ENCODE measurements around the gene IL17C.

IL17C gene

GRCh38 chr16:88634994-88635670, 3.2 kb upstream of the IL17C start:
- TF ChIP-seq EZH2phosphoT487 (IDR thresholded peaks at IDR 0.05; ENCODE audit: borderline replicate concordance, low read length) (no peak), CTCF (IDR thresholded peaks at IDR 0.05; ENCODE audit: low read depth, low read length, poor library complexity, severe bottlenecking) (peak; percentile 17)
- peak overlapping the region; percentile 71 for H3K4me3 ChIP-seq (ENCODE audit: low read length)

GRCh38 chr16:88635671-88636319, 2.6 kb upstream of the IL17C start:
- Histone ChIP-seq H3F3A (ENCODE audit: control insufficient read depth, insufficient read depth) (peaks cover 21% of the 10 kb centered on the region), H3K27me3 (ENCODE audit: control insufficient read depth, low read length) (peaks cover 31% of the 10 kb centered on the region), H3K4me3 (ENCODE audit: low read length) (peak overlapping the region; percentile 71), H3K27ac (ENCODE audit: low read depth, low read length) (no peak overlapping the region), H3K36me3 (ENCODE audit: control insufficient read depth, low read length) (peaks cover 23% of the 10 kb centered on the region), H3K4me1 (ENCODE audit: control insufficient read depth, low read length) (peaks cover 82% of the 10 kb centered on the region), H3K9me3 (ENCODE audit: control insufficient read depth, insufficient read depth, low read length) (0 out of 2 replicates have a peak, but pooled peaks cover 3% of the 10 kb centered on the region), H3K9me2 (replicated peaks; ENCODE audit: control insufficient read depth, low read length) (no peaks in the 10 kb centered on the region), H3K79me2 (ENCODE audit: control insufficient read depth, low read length) (no peaks in the 10 kb centered on the region), H3K4me2 (ENCODE audit: low read length) (peak overlapping the region; percentile 76), H4K20me1 (ENCODE audit: control insufficient read depth, insufficient read depth, low read depth, low read length) (peaks cover 3% of the 10 kb centered on the region; the same call in 1 of the 2 replicates)
- no peak for TF ChIP-seq CTCF (IDR thresholded peaks at IDR 0.05; ENCODE audit: low read depth, low read length, poor library complexity, severe bottlenecking)
- TF ChIP-seq EZH2phosphoT487 (IDR thresholded peaks at IDR 0.05; ENCODE audit: borderline replicate concordance, low read length): no peak

More at GRCh38 chr16:88634994-88635670, 3.2 kb upstream of the IL17C start:
- H4K20me1 ChIP-seq (ENCODE audit: control insufficient read depth, insufficient read depth, low read depth, low read length): no peaks in the 10 kb centered on the region
- peak overlapping the region; percentile 76 for H3K4me2 ChIP-seq (ENCODE audit: low read length)
- peaks cover 75% of the 10 kb centered on the region for H3K4me1 ChIP-seq (ENCODE audit: control insufficient read depth, low read length)
- peak overlapping the region; percentile 66 for H3K27ac ChIP-seq (ENCODE audit: low read depth, low read length)
- no peaks in the 10 kb centered on the region for H3K79me2 ChIP-seq (ENCODE audit: control insufficient read depth, low read length)
- H3K9me3 ChIP-seq (ENCODE audit: control insufficient read depth, insufficient read depth, low read length): 0 out of 2 replicates have a peak, but pooled peaks cover 3% of the 10 kb centered on the region
- H3K27me3 ChIP-seq (ENCODE audit: control insufficient read depth, low read length): peaks cover 25% of the 10 kb centered on the region
- peaks cover 29% of the 10 kb centered on the region for H3K36me3 ChIP-seq (ENCODE audit: control insufficient read depth, low read length)
- peaks cover 14% of the 10 kb centered on the region for H3F3A ChIP-seq (ENCODE audit: control insufficient read depth, insufficient read depth)
- H3K9me2 ChIP-seq (replicated peaks; ENCODE audit: control insufficient read depth, low read length): no peaks in the 10 kb centered on the region

- Histone ChIP-seq H3K79me2 (ENCODE audit: control insufficient read depth, low read length) (no peaks in the 10 kb centered on the region), H3K36me3 (ENCODE audit: control insufficient read depth, low read length) (peaks cover 14% of the 10 kb centered on the region), H3K4me2 (ENCODE audit: low read length) (no peak overlapping the region), H3K27ac (ENCODE audit: low read depth, low read length) (no peak overlapping the region), H3K4me1 (ENCODE audit: control insufficient read depth, low read length) (peaks cover 82% of the 10 kb centered on the region), H3K27me3 (ENCODE audit: control insufficient read depth, low read length) (peaks cover 35% of the 10 kb centered on the region), H4K20me1 (ENCODE audit: control insufficient read depth, insufficient read depth, low read depth, low read length) (peaks cover 5% of the 10 kb centered on the region; the same call in 1 of the 2 replicates), H3K4me3 (ENCODE audit: low read length) (no peak overlapping the region), H3K9me2 (replicated peaks; ENCODE audit: control insufficient read depth, low read length) (no peaks in the 10 kb centered on the region), H3K9me3 (ENCODE audit: control insufficient read depth, insufficient read depth, low read length) (0 out of 2 replicates have a peak, but pooled peaks cover 3% of the 10 kb centered on the region), H3F3A (ENCODE audit: control insufficient read depth, insufficient read depth) (peaks cover 16% of the 10 kb centered on the region)
- TF ChIP-seq CTCF (IDR thresholded peaks at IDR 0.05; ENCODE audit: low read depth, low read length, poor library complexity, severe bottlenecking): no peak
- no peak for TF ChIP-seq EZH2phosphoT487 (IDR thresholded peaks at IDR 0.05; ENCODE audit: borderline replicate concordance, low read length)
These were observed 1.7 kb upstream of the IL17C start for GRCh38 chr16:88636488-88637265.

All from DOHH2 (cell line).